Trophoblast cell (in vitro differentiated cells and primary cell): ENCODE data around the gene COPA.
A peak's percentile ranks its signal among the peaks of the same experiment; 100 is the strongest.

Experiments used
- DNase-seq, 2 donors: peaks; one replicate each; pipeline ENCODE4 v3.0.0-alpha.2; 2016
- H2AFZ ChIP-seq: 2 replicates; pipeline ENCODE4 v1.6.1; 2013; ENCODE audit warnings: low read length, moderate library complexity, mild to moderate bottlenecking; ENCODE audit not compliant: insufficient read depth, poor library complexity
- H2AK5ac ChIP-seq: 2 replicates; pipeline ENCODE4 v1.6.1; 2013; ENCODE audit warnings: mild to moderate bottlenecking, low read length
- H2BK120ac ChIP-seq: 2 replicates; pipeline ENCODE4 v1.6.1; 2013; ENCODE audit warnings: low read length, mild to moderate bottlenecking, moderate library complexity; ENCODE audit not compliant: insufficient read depth, poor library complexity
- H2BK12ac ChIP-seq: 2 replicates; pipeline ENCODE4 v1.6.1; 2013; ENCODE audit warnings: mild to moderate bottlenecking, low read length, moderate library complexity
- H2BK5ac ChIP-seq: 2 replicates; pipeline ENCODE4 v1.6.1; 2013; ENCODE audit warnings: low read length, low read depth, moderate library complexity, mild to moderate bottlenecking; ENCODE audit not compliant: poor library complexity
- H3K14ac ChIP-seq: 2 replicates; pipeline ENCODE4 v1.6.1; 2013; ENCODE audit warnings: mild to moderate bottlenecking, low read length
- H3K18ac ChIP-seq: 2 replicates; pipeline ENCODE4 v1.6.1; 2013; ENCODE audit warnings: mild to moderate bottlenecking, low read length
- H3K23ac ChIP-seq: 2 replicates; pipeline ENCODE4 v1.6.1; 2013; ENCODE audit warnings: low read length
- H3K27ac ChIP-seq: 2 replicates; pipeline ENCODE4 v1.5.1; 2013; ENCODE audit warnings: low read depth, mild to moderate bottlenecking, inconsistent platforms, low read length, moderate library complexity
- H3K27me3 ChIP-seq: 2 replicates; pipeline ENCODE4 v1.6.1; 2013; ENCODE audit warnings: inconsistent platforms, mild to moderate bottlenecking, low read length, moderate library complexity; ENCODE audit not compliant: insufficient read depth
- H3K36me3 ChIP-seq, 2 experiments: 1 replicate in 1 of 2; 2 replicates in 1 of 2; pipeline ENCODE4 v1.6.1; 2013; ENCODE audit warnings: low read length in 2 of 2, mild to moderate bottlenecking in 2 of 2, moderate library complexity in 1 of 2; ENCODE audit not compliant: insufficient read depth in 2 of 2, control insufficient read depth in 1 of 2
- H3K4ac ChIP-seq: 2 replicates; pipeline ENCODE4 v1.6.1; 2013; ENCODE audit warnings: low read depth, mild to moderate bottlenecking, low read length, moderate library complexity
- H3K4me1 ChIP-seq, 2 experiments: 1 replicate in 1 of 2; 2 replicates in 1 of 2; pipeline ENCODE4 v1.6.1; 2013; ENCODE audit warnings: low read length in 2 of 2, mild to moderate bottlenecking in 2 of 2, moderate library complexity in 1 of 2; ENCODE audit not compliant: insufficient read depth in 2 of 2, control insufficient read depth in 1 of 2
- H3K4me2 ChIP-seq: 2 replicates; pipeline ENCODE4 v1.6.1; 2013; ENCODE audit warnings: inconsistent platforms, mild to moderate bottlenecking, low read length, moderate library complexity
- H3K4me3 ChIP-seq: 2 replicates; pipeline ENCODE4 v1.5.1; 2013; ENCODE audit warnings: mild to moderate bottlenecking, low read depth, low read length, inconsistent platforms
- H3K79me1 ChIP-seq: one replicate; pipeline ENCODE4 v1.6.1; 2013; ENCODE audit warnings: low read length
- H3K79me2 ChIP-seq: 2 replicates; pipeline ENCODE4 v1.6.1; 2013; ENCODE audit warnings: low read length, mild to moderate bottlenecking; ENCODE audit not compliant: control insufficient read depth, insufficient read depth, poor library complexity
- H3K9ac ChIP-seq: 2 replicates; pipeline ENCODE4 v1.6.1; 2013; ENCODE audit warnings: mild to moderate bottlenecking, low read length
- H3K9me3 ChIP-seq: 2 replicates; pipeline ENCODE4 v1.6.1; 2013; ENCODE audit warnings: low read depth, mild to moderate bottlenecking, control low read depth, inconsistent platforms, low read length; ENCODE audit not compliant: insufficient read depth
- H4K12ac ChIP-seq: 2 replicates; pipeline ENCODE4 v1.6.1; 2013; ENCODE audit warnings: low read depth, mild to moderate bottlenecking, low read length, moderate library complexity
- H4K8ac ChIP-seq: 2 replicates; pipeline ENCODE4 v1.6.1; 2013; ENCODE audit warnings: low read depth, mild to moderate bottlenecking, low read length, moderate library complexity
- H4K91ac ChIP-seq: one replicate; pipeline ENCODE4 v1.6.1; 2013; ENCODE audit warnings: low read depth, mild to moderate bottlenecking, low read length, moderate library complexity
- WGBS: extraction: QIAGEN DNeasy Blood & Tissue Kit; methylation state at CpG from one replicate; pipeline ENCODE4 v1.1.7; 2013; ENCODE audit warnings: missing lambda C conversion rate; ENCODE audit not compliant: insufficient read length, insufficient coverage; ENCODE audit errors: extremely low coverage; 5-methylcytosine and 5-hydroxymethylcytosine counted together

COPA gene

DNA sequence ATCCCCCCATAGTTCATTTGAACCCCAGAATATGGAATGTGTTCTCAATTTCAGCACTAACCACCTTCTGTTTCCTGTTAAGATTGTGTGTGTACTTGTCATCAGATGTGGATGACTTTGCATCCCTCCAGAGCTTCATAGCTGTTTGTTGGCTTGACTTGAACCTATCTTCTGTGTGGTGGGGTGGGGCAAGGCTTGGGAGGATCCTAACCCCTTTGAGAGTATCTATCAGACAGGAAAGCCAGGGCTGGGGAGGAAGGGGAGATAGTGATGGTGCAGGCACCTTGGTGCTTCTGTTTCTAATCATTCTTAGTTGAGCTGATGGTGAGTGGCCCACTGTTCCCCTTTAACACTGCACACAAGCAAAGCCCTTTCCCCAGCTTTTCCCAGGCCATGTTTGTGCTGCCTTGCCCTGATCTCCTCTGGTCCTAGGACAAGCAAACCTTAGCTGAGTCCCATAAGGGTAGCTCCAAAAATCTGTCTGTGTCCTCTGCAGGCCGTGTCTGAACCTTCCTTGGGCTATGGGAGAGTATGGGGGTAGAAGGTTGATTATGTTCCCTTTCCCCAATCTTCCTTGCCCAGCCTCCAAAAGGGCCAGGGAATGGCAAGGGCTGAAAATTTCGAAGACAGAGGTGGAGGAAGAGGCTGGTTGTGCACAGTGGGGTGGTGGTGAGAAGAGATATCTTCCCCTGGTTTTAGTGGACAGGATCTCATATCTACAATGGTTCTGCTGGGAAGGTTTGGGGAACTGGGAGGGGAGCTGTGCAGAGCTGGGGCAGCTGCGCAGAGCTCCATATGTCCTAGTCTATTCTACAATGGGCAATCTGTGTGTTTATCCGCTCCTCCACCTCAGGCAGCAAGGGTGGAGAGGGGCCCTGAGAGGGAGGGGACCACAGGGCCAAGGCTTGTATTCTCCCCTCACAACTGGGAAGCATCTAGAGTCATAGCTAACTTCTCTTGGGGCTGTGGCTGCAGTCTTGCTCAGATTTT lies 25.2 kb upstream of the COPA start:
- Histone ChIP-seq H3K79me2 (no peaks in the 10 kb centered on the region), H4K8ac (no peak overlapping the region), H3K4me3 (no peak overlapping the region), H2BK5ac (no peak overlapping the region), H3K9me3 (no peaks in the 10 kb centered on the region), H2BK12ac (no peak overlapping the region), H3K4ac (no peak overlapping the region), H3K14ac (no peak overlapping the region), H3K36me3 (no peaks in the 10 kb centered on the region), H3K9ac (peak overlapping the region; percentile 26), H4K91ac (no peak overlapping the region), H3K27me3 (no peaks in the 10 kb centered on the region), H3K4me2 (no peak overlapping the region), H4K12ac (no peak overlapping the region), H3K23ac (no peak overlapping the region), H2BK120ac (no peak overlapping the region), H3K79me1 (no peaks in the 10 kb centered on the region), H3K18ac (no peak overlapping the region), H3K4me1 (no peaks in the 10 kb centered on the region), H2AK5ac (no peak overlapping the region), H2AFZ (no peak overlapping the region), H3K27ac (no peak overlapping the region)
- no peak for DNase-seq
- WGBS: no CpG with 5 or more reads among the region's 4 CpGs

DNA sequence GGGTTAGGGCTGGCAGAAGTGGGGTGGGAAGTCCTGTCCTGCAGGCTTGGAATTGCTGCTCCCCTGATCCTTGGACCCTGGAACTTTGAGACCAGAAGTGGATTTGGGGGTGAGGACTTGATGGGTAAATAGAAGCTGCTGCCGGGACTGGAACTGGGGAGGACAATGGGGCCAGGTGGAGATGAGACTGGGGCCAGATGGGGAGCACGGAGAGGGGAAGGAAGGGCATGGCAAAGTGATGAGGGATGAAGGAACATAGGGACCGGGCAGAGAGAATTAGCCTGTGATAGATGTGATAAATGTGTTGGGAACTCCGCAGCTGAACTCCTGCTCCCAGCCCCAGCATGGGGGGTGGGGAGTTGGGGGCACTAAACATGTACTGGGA lies 24.5 kb upstream of the COPA start:
- Histone ChIP-seq H3K4ac (no peak overlapping the region), H2BK5ac (no peak overlapping the region), H3K27ac (no peak overlapping the region), H3K23ac (no peak overlapping the region), H3K27me3 (no peaks in the 10 kb centered on the region), H3K4me3 (no peak overlapping the region), H3K4me1 (peaks cover 0 to under 1% of the 10 kb centered on the region in 2 experiments), H3K4me2 (no peak overlapping the region), H3K18ac (no peak overlapping the region), H3K79me1 (no peaks in the 10 kb centered on the region), H4K8ac (no peak overlapping the region), H2AK5ac (no peak overlapping the region), H3K36me3 (no peaks in the 10 kb centered on the region), H4K91ac (no peak overlapping the region), H2BK120ac (no peak overlapping the region), H3K14ac (no peak overlapping the region), H3K79me2 (no peaks in the 10 kb centered on the region), H2AFZ (no peak overlapping the region), H3K9ac (no peak overlapping the region), H4K12ac (no peak overlapping the region), H3K9me3 (no peaks in the 10 kb centered on the region), H2BK12ac (no peak overlapping the region)
- DNase-seq: no peak
- WGBS: no CpG with 5 or more reads among the region's 4 CpGs

DNA sequence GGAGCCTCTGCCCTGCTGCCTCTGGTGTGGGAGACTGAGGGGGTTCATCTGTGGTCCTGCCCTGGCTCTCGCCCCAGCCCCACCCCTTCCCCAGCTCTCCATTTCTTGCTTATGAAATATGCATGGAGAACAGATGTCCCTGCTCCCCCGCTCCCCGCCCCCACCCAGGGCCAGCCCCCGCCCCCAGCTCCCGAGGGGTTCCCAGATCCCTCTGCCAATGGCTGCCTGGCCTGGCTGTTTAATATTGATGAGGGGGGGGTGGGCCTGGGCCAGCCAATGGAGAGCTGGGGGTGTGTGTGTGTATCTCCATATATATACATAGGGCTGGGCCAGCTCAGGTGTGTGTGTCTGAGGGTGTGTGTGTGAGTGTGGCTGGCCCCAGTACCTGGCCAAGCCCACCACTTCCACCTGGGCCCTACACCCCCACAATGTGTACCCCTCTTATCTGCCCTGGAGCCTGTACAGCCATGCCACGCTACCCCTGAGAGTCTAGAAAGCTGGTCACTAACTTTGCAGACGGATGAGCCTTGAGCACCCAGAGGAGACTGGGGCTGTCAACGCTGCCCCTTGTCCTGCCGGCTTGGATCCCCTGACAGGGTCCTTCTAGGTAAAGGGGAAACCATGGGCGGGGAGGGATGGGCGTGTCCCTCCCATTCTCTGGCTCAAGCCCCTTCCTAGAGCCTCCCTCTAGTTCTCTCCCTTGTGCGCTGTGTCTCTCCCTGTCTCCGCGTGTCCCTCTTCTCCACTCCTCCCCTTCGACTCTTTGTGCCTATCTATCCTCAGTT lies 23.9 kb upstream of the COPA start, which contains the start of gene NHLH1:
Gene NHLH1 (plus strand): TSS at position 341 of the 785 bp plus-strand sequence. CDS start 3,661 bp downstream, outside the sequence.
- no peak within 1 kb of the TSS for H3K23ac ChIP-seq
- no CpG with 5 or more reads among the region's 15 CpGs for WGBS
- no peaks in the 10 kb centered on the region for H3K27me3 ChIP-seq
- H3K9me3 ChIP-seq: no peaks in the 10 kb centered on the region
- no peak for DNase-seq
- H3K27ac ChIP-seq: no peak within 1 kb of the TSS
- no peak within 1 kb of the TSS for H3K4me3 ChIP-seq
- H4K12ac ChIP-seq: no peak within 1 kb of the TSS
- no peak within 1 kb of the TSS for H3K9ac ChIP-seq
- no peak within 1 kb of the TSS for H3K4ac ChIP-seq
- no peaks in the 10 kb centered on the region for H3K79me2 ChIP-seq
- no peak within 1 kb of the TSS for H3K4me2 ChIP-seq
- H2BK5ac ChIP-seq: no peak within 1 kb of the TSS
- no peak within 1 kb of the TSS for H4K8ac ChIP-seq
- no peak within 1 kb of the TSS for H2AK5ac ChIP-seq
- H4K91ac ChIP-seq: no peak within 1 kb of the TSS
- no peak within 1 kb of the TSS for H3K14ac ChIP-seq
- no peaks in the 10 kb centered on the region for H3K36me3 ChIP-seq
- H2BK120ac ChIP-seq: no peak within 1 kb of the TSS
- H2AFZ ChIP-seq: no peak within 1 kb of the TSS
- no peaks in the 10 kb centered on the region for H3K79me1 ChIP-seq
- no peak within 1 kb of the TSS for H3K18ac ChIP-seq
- H3K4me1 ChIP-seq: peaks cover 5 to 6% of the 10 kb centered on the region in 2 experiments
- H2BK12ac ChIP-seq: no peak within 1 kb of the TSS

DNA sequence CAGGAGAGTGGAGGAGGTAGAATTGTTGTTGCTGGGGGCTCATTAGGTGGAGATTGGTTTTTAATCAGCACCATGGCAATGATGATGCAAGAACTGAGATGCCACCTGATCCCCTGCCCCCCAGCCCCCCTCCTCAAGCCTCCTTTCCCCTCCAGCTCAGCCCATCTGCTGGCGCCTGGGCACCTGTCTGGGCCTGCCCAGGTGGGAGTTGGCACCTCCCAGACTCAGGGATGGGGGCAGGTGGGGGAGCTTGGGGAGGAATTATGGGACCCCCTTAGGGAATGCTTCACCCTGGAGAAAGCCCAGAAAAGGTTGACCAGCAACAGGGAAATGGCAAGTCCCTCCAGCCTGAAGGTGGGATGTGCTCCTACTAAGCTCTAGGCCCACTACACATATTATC lies 22.3 kb upstream of the COPA start:
- no peaks in the 10 kb centered on the region for H3K9me3 ChIP-seq
- no peak overlapping the region for H2BK120ac ChIP-seq
- no peak overlapping the region for H4K12ac ChIP-seq
- H3K4me3 ChIP-seq: peak overlapping the region; percentile 1
- no peak overlapping the region for H4K8ac ChIP-seq
- H3K18ac ChIP-seq: no peak overlapping the region
- no peaks in the 10 kb centered on the region for H3K27me3 ChIP-seq
- no peak overlapping the region for H3K14ac ChIP-seq
- no peak overlapping the region for H3K9ac ChIP-seq
- no peak overlapping the region for H4K91ac ChIP-seq
- no peak overlapping the region for H3K4me2 ChIP-seq
- no peaks in the 10 kb centered on the region for H3K79me2 ChIP-seq
- H2AK5ac ChIP-seq: no peak overlapping the region
- H3K4me1 ChIP-seq: peaks cover 6 to 7% of the 10 kb centered on the region in 2 experiments
- H3K23ac ChIP-seq: no peak overlapping the region
- no peak overlapping the region for H2BK5ac ChIP-seq
- WGBS: no CpG with 5 or more reads among the region's 1 CpG
- no peak overlapping the region for H2BK12ac ChIP-seq
- H3K27ac ChIP-seq: no peak overlapping the region
- H3K4ac ChIP-seq: no peak overlapping the region
- no peak overlapping the region for H2AFZ ChIP-seq
- no peak for DNase-seq
- H3K79me1 ChIP-seq: no peaks in the 10 kb centered on the region
- H3K36me3 ChIP-seq: peaks cover 0 to 4% of the 10 kb centered on the region in 2 experiments
